ENCODE measurements around the gene SOX10. TPM values are rescaled to one million over a fixed set of nuclear protein-coding genes. Genes with fewer than 3 reads are reported as not detected.

The SOX10 gene
- total and polyA plus RNA-seq, 2 of the 13 experiments (the other 11 are each of a cell fraction or from before 2014, with no cell fraction given) = not detected

- no peak for FAIRE-seq
- no peak overlapping the region for H3K27ac ChIP-seq (ENCODE audit: extremely low read length, insufficient read depth, low read length)
- H3K9me3 ChIP-seq (ENCODE audit: low read length) = no peaks in the 10 kb centered on the region
- no peak overlapping the region for H3K4me2 ChIP-seq (ENCODE audit: low read depth, low read length)
- 0 out of 2 replicates have a peak, but pooled peaks have one; percentile 4 for TF ChIP-seq CREB1 (IDR thresholded peaks at IDR 0.05)
- no peak for TF ChIP-seq CREB1 (CRISPR knock-in tag; IDR thresholded peaks at IDR 0.05)
- TF ChIP-seq, protein P1, sequence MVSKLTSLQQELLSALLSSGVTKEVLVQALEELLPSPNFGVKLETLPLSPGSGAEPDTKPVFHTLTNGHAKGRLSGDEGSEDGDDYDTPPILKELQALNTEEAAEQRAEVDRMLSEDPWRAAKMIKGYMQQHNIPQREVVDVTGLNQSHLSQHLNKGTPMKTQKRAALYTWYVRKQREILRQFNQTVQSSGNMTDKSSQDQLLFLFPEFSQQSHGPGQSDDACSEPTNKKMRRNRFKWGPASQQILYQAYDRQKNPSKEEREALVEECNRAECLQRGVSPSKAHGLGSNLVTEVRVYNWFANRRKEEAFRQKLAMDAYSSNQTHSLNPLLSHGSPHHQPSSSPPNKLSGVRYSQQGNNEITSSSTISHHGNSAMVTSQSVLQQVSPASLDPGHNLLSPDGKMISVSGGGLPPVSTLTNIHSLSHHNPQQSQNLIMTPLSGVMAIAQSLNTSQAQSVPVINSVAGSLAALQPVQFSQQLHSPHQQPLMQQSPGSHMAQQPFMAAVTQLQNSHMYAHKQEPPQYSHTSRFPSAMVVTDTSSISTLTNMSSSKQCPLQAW (CRISPR knock-in tag; IDR thresholded peaks at IDR 0.05) = no peak
- no peak overlapping the region for H3K9ac ChIP-seq (ENCODE audit: insufficient read depth, low read depth, low read length)
- no TSS peak for BruUV-seq (replicated peaks)
- in situ Hi-C loops (cut with HindIII; ENCODE audit: extremely low pct_ligation_motif_present, low pct_unique_long_range_greater_than_20kb) = no loop called here
- WGBS (ENCODE audit: low lambda C conversion rate) = 42% methylated on average over 6 of the region's 6 CpGs
- no peak overlapping the region for H2AFZ ChIP-seq (ENCODE audit: low read length)
- H3K4me3 ChIP-seq (replicated peaks in 1 of 3; ENCODE audit: insufficient read depth in 1 of 3, low read depth in 2 of 3, low read length in 3 of 3) = no peak overlapping the region
- DNase-seq (ENCODE audit: low spot score) = no peak
- H3K4me1 ChIP-seq (ENCODE audit: insufficient read depth, low read length) = peaks cover 40% of the 10 kb centered on the region
- CTCF ChIA-PET (ENCODE audit: low intra/inter-chr PET ratio, low total read pairs) = no interaction called here
- intact Hi-C loops (cut with micrococcal nuclease; ENCODE audit: unreplicated experiment) = no loop called here
- peaks cover 0 to 19% of the 10 kb centered on the region in 2 experiments; a peak in 3 of 5 replicates for H3K27me3 ChIP-seq (ENCODE audit: control insufficient read depth in 1 of 2, insufficient read depth in 2 of 2, low read length in 2 of 2)
- POLR2A ChIA-PET = no interaction called here
- no peak for ATAC-seq
- no peaks in the 10 kb centered on the region for H4K20me1 ChIP-seq (ENCODE audit: insufficient read depth, low read length)
- H3K36me3 ChIP-seq (replicated peaks in 1 of 2; ENCODE audit: control insufficient read depth in 1 of 2, insufficient read depth in 2 of 2, low read length in 2 of 2) = no peaks in the 10 kb centered on the region
- no peaks in the 10 kb centered on the region for H3K79me2 ChIP-seq (ENCODE audit: insufficient read depth, low read length)
Observed at GRCh38 chr22:38023045-38023444, 38.7 kb upstream of the SOX10 start.

GRCh38 chr22:38021206-38021605, 36.9 kb upstream of the SOX10 start:
- H4K20me1 ChIP-seq (ENCODE audit: insufficient read depth, low read length) = no peaks in the 10 kb centered on the region
- H3K27ac ChIP-seq (ENCODE audit: extremely low read length, insufficient read depth, low read length) = no peak overlapping the region
- ATAC-seq = no peak
- no peaks in the 10 kb centered on the region for H3K79me2 ChIP-seq (ENCODE audit: insufficient read depth, low read length)
- CTCF ChIA-PET (ENCODE audit: low intra/inter-chr PET ratio, low total read pairs) = no interaction called here
- H2AFZ ChIP-seq (ENCODE audit: low read length) = no peak overlapping the region
- no TSS peak for BruUV-seq (replicated peaks)
- peaks cover 43% of the 10 kb centered on the region for H3K4me1 ChIP-seq (ENCODE audit: insufficient read depth, low read length)
- DNase-seq (ENCODE audit: low spot score) = no peak
- H3K36me3 ChIP-seq (replicated peaks in 1 of 2; ENCODE audit: control insufficient read depth in 1 of 2, insufficient read depth in 2 of 2, low read length in 2 of 2) = no peaks in the 10 kb centered on the region
- no peak for TF ChIP-seq ZNF354B (CRISPR knock-in tag; IDR thresholded peaks at IDR 0.05)
- no peak for TF ChIP-seq ZMYM2 (CRISPR knock-in tag; IDR thresholded peaks at IDR 0.05)
- H3K4me3 ChIP-seq (replicated peaks in 1 of 3; ENCODE audit: insufficient read depth in 1 of 3, low read depth in 2 of 3, low read length in 3 of 3) = no peak overlapping the region
- 63% methylated on average over 6 of the region's 6 CpGs for WGBS (ENCODE audit: low lambda C conversion rate)
- in situ Hi-C loops (cut with HindIII; ENCODE audit: extremely low pct_ligation_motif_present, low pct_unique_long_range_greater_than_20kb) (no loop called here), intact Hi-C loops (cut with micrococcal nuclease; ENCODE audit: unreplicated experiment) (no loop called here)
- H3K9ac ChIP-seq (ENCODE audit: insufficient read depth, low read depth, low read length) = no peak overlapping the region
- no peak overlapping the region for H3K4me2 ChIP-seq (ENCODE audit: low read depth, low read length)
- POLR2A ChIA-PET = no interaction called here
- H3K27me3 ChIP-seq (ENCODE audit: control insufficient read depth in 1 of 2, insufficient read depth in 2 of 2, low read length in 2 of 2) = peaks cover 0 to 17% of the 10 kb centered on the region in 2 experiments; a peak in 3 of 5 replicates
- H3K9me3 ChIP-seq (ENCODE audit: low read length) = no peaks in the 10 kb centered on the region
- FAIRE-seq = no peak

Data from HepG2 (cell line).